Activated CD4-positive, alpha-beta T cell treated with anti-CD3 and anti-CD28 coated beads for 36 hours (primary cell): ENCODE data around the gene AATF. TPM values are rescaled to one million over a fixed set of nuclear protein-coding genes. Genes with fewer than 3 reads are reported as not detected.

ENCODE experiments used
- ATAC-seq: fragments of 200-7000 bp; cut with Tn5 transposase; one replicate; pipeline ENCODE4 v1.10.0; 2021; ENCODE audit warnings: mild to moderate bottlenecking, moderate library complexity
- CTCF ChIA-PET: fragments of 350-600 bp; sonication (Branson Sonifier 250); formaldehyde crosslinking; loops from one replicate; lab custom pipeline; 2021; ENCODE audit warnings: antibody characterized with exemption; lab: Charles Lee
- POLR2A ChIA-PET: fragments of 350-600 bp; sonication (Branson Sonifier 250); formaldehyde crosslinking; loops from one replicate; lab custom pipeline; 2021; ENCODE audit warnings: antibody characterized with exemption, inconsistent platforms; lab: Charles Lee
- DNase-seq: peaks from one replicate; pipeline ENCODE4 v3.0.0-alpha.2; 2020
- H3K27ac Mint-ChIP-seq: one replicate; pipeline ENCODE4 v1.8.0; 2021; ENCODE audit warnings: mixed read lengths
- H3K27me3 Mint-ChIP-seq: one replicate; pipeline ENCODE4 v1.8.0; 2021; ENCODE audit warnings: mixed read lengths
- H3K36me3 Mint-ChIP-seq: one replicate; pipeline ENCODE4 v1.8.0; 2021; ENCODE audit warnings: low read depth, mixed read lengths
- H3K4me1 Mint-ChIP-seq: one replicate; pipeline ENCODE4 v1.8.0; 2021; ENCODE audit warnings: mixed read lengths
- H3K4me3 Mint-ChIP-seq: one replicate; pipeline ENCODE4 v1.8.0; 2021; ENCODE audit warnings: mild to moderate bottlenecking, moderate library complexity, mixed read lengths
- H3K9me3 Mint-ChIP-seq: one replicate; pipeline ENCODE4 v1.8.0; 2021; ENCODE audit warnings: low read depth, mixed read lengths
- intact Hi-C, 2 experiments: fragments of 100-400 bp; cut with DNase I in 1 of 2; cut with micrococcal nuclease in 1 of 2; formaldehyde crosslinking; loops; one replicate each; pipeline versions ENCODE4 v1.14.2 to v1.15.1; 2022 to 2024; cut with DNase I, micrococcal nuclease
- total RNA-seq, 2 experiments: library from RNA; stranded (reverse); gene quantifications; one replicate each; pipeline ENCODE4 v1.2.3, GENCODE V29; 2021

Gene AATF
- total RNA-seq, 2 experiments from 2014 or later, result 87.9 to 149 TPM

DNA sequence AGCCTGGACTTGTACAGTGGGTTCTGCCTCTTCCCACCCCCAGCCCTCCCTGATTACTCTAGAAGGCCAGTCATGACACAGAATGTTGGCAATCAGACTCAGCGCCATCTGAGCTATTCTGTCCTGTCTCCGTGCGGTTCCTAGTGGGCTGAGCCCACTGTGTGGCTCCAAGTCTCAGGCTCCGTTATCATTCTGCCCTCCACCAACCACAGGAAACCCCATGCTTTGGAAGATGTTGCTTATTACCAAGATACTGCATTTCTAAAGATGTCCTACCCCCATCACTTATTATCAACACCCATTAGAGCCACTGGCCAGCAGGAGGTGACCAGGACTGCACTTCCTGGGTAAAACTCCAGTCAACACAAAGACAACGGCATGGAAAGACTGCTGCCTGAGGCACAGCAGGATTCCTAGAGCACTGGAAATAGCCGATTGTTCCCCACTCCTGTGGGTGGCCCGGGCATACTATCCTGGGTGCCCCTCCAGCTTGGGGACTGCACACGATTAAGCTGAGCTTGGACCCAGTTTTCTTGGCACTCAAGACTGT, 133.6 kb downstream of the AATF start:
- H3K36me3 Mint-ChIP-seq, result peaks cover 21% of the 10 kb centered on the region
- no peaks in the 10 kb centered on the region for H3K4me1 Mint-ChIP-seq
- ATAC-seq, result no peak
- H3K27me3 Mint-ChIP-seq, result no peaks in the 10 kb centered on the region
- ChIA-PET CTCF (interaction anchor here (0.8 to 1.5 kb wide), 2 partner anchors 11 to 225 kb away, joined by 3 read pairs; no protein-coding TSS in a partner anchor), POLR2A (no interaction called here)
- peaks cover 4% of the 10 kb centered on the region for H3K9me3 Mint-ChIP-seq
- intact Hi-C loops, result no loop called here
- H3K4me3 Mint-ChIP-seq, result no peak overlapping the region
- DNase-seq, result no peak
- no peak overlapping the region for H3K27ac Mint-ChIP-seq

DNA sequence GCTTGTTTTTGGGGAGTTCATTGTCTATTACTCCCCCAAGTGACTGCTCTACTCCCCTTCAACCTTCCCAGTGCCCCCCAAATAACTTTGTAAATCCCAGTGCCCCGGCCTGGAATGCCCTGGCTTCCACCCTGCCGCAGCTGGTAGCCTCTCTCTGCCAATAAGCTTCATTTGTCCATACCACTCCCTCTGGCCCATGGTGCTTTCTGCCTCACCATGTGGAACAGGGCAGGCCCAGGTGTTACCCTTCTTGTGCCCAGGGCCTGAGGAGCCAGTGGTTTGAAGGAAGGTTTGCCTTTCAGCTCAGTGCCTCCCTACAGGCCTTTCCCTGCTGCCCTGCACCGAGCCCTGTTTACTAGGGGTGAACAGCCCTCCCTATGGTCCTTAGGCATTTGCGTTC, 134.2 kb downstream of the AATF start:
- POLR2A ChIA-PET, result no interaction called here
- Mint-ChIP-seq H3K36me3 (peaks cover 27% of the 10 kb centered on the region), H3K27ac (no peak overlapping the region), H3K27me3 (no peaks in the 10 kb centered on the region), H3K4me3 (no peak overlapping the region), H3K9me3 (peaks cover 4% of the 10 kb centered on the region), H3K4me1 (peaks cover 3% of the 10 kb centered on the region)
- intact Hi-C loops, result no loop called here
- no peak for DNase-seq
- no peak for ATAC-seq
- CTCF ChIA-PET, result interaction anchor here (1.5 kb wide), 1 partner anchor 10 kb away, joined by 3 read pairs; no protein-coding TSS in a partner anchor

- POLR2A ChIA-PET, result no interaction called here
- no peak for DNase-seq
- intact Hi-C loops, result no loop called here
- Mint-ChIP-seq H3K9me3 (peaks cover 4% of the 10 kb centered on the region), H3K4me3 (no peak overlapping the region), H3K27me3 (no peaks in the 10 kb centered on the region), H3K4me1 (peaks cover 7% of the 10 kb centered on the region), H3K27ac (no peak overlapping the region), H3K36me3 (peaks cover 27% of the 10 kb centered on the region)
- no peak for ATAC-seq
- CTCF ChIA-PET, result no interaction called here
These were observed 134.7 kb downstream of the AATF start for GRCh38 chr17:37083456-37083855.

DNA sequence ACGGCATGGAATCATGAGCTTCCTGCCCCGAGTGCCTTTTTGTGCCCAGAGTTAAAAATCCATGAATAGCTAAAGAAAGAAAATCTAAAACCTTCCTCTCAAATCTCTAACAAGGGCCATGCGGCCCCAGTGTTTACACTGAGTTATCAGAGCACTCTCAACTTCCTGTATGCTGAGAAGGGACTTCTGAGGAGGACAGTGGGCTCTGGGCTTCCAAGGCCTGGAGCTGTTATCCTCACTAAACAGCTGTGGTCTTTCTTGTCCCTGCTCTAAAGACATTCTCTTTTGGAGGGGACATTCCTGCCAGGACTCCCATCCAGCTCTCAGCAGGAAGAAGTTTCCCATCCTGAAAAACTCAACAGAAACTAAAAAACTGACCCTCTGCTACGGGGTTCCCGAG, 135.6 kb downstream of the AATF start:
- H3K9me3 Mint-ChIP-seq, result peaks cover 4% of the 10 kb centered on the region
- H3K27me3 Mint-ChIP-seq, result no peaks in the 10 kb centered on the region
- intact Hi-C loops, result no loop called here
- H3K4me1 Mint-ChIP-seq, result peaks cover 16% of the 10 kb centered on the region
- CTCF ChIA-PET, result interaction anchor here (0.7 kb wide), 1 partner anchor 15 kb away, joined by 3 read pairs; no protein-coding TSS in a partner anchor
- no peak overlapping the region for H3K27ac Mint-ChIP-seq
- H3K4me3 Mint-ChIP-seq, result no peak overlapping the region
- POLR2A ChIA-PET, result no interaction called here
- no peak for ATAC-seq
- peaks cover 27% of the 10 kb centered on the region for H3K36me3 Mint-ChIP-seq
- no peak for DNase-seq

GRCh38 chr17:37086334-37086733, 137.6 kb downstream of the AATF start:
- ATAC-seq, result no peak
- no peaks in the 10 kb centered on the region for H3K27me3 Mint-ChIP-seq
- no peaks in the 10 kb centered on the region for H3K9me3 Mint-ChIP-seq
- H3K4me3 Mint-ChIP-seq, result no peak overlapping the region
- POLR2A ChIA-PET, result no interaction called here
- peaks cover 37% of the 10 kb centered on the region for H3K36me3 Mint-ChIP-seq
- no peak for DNase-seq
- CTCF ChIA-PET, result interaction anchor here (1.4 kb wide), 1 partner anchor 38 kb away, joined by 5 read pairs; no protein-coding TSS in a partner anchor
- H3K4me1 Mint-ChIP-seq, result peaks cover 34% of the 10 kb centered on the region
- intact Hi-C loops, result no loop called here
- no peak overlapping the region for H3K27ac Mint-ChIP-seq

DNA sequence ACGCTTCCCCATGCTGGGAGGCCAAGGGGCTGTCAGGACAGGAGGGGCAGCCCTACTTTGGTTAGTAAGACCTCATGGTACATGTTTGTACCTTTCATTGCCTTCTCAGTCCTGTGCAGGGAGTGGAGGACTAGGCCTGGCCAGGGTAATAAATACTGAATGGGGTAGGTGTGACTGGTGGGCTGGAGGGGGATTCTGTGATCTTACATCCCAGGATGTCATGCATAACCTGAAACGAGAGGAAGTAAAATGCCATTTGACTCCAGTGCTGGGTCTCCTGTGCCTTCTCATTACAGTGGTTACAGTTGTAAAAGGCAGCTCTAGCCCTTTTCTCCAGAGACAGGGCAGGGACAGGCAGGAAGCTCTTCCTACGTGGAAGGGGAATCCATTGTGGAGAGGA, 138.2 kb downstream of the AATF start:
- POLR2A ChIA-PET, result no interaction called here
- DNase-seq, result no peak
- no peaks in the 10 kb centered on the region for H3K9me3 Mint-ChIP-seq
- no peak for ATAC-seq
- peaks cover 37% of the 10 kb centered on the region for H3K36me3 Mint-ChIP-seq
- CTCF ChIA-PET, result no interaction called here
- H3K4me3 Mint-ChIP-seq, result no peak overlapping the region
- no peak overlapping the region for H3K27ac Mint-ChIP-seq
- no peaks in the 10 kb centered on the region for H3K27me3 Mint-ChIP-seq
- intact Hi-C loops, result no loop called here
- H3K4me1 Mint-ChIP-seq, result peaks cover 34% of the 10 kb centered on the region

DNA sequence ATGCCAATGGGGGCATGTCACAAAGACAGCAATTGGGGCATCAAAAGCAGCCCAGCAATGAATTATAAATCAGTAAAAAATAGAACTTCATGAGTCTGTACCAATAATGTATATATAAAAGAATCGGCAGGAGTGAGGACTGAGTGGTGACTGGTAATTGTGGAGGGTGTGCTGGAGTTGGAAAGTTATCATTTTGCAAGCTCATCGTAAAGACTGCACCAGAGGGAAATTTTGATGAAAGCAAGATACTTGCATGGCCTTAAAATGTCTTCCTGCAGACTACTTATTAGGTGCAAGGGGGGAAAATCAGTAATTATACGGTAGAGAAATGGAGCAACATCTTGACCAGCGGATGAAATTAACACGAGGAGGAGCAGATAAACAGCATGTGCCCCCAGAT, 138.9 kb downstream of the AATF start:
- DNase-seq, result no peak
- H3K9me3 Mint-ChIP-seq, result no peaks in the 10 kb centered on the region
- CTCF ChIA-PET, result interaction anchor here (0.7 kb wide), 1 partner anchor 9 kb away, joined by 3 read pairs; no protein-coding TSS in a partner anchor

GRCh38 chr17:37088459-37088858, 139.7 kb downstream of the AATF start:
- Mint-ChIP-seq H3K9me3 (no peaks in the 10 kb centered on the region), H3K27me3 (no peaks in the 10 kb centered on the region), H3K27ac (no peak overlapping the region), H3K36me3 (peaks cover 37% of the 10 kb centered on the region), H3K4me3 (no peak overlapping the region), H3K4me1 (peaks cover 35% of the 10 kb centered on the region)
- CTCF ChIA-PET, result no interaction called here
- ATAC-seq, result peak; percentile 37
- DNase-seq, result no peak
- POLR2A ChIA-PET, result no interaction called here
- intact Hi-C loops, result no loop called here

More for the DNA sequence above, 138.9 kb downstream of the AATF start:
- ATAC-seq, result no peak
- Mint-ChIP-seq H3K36me3 (peaks cover 37% of the 10 kb centered on the region), H3K27me3 (no peaks in the 10 kb centered on the region), H3K27ac (no peak overlapping the region), H3K4me1 (peaks cover 35% of the 10 kb centered on the region), H3K4me3 (no peak overlapping the region)
- intact Hi-C loops, result no loop called here
- POLR2A ChIA-PET, result no interaction called here

DNA sequence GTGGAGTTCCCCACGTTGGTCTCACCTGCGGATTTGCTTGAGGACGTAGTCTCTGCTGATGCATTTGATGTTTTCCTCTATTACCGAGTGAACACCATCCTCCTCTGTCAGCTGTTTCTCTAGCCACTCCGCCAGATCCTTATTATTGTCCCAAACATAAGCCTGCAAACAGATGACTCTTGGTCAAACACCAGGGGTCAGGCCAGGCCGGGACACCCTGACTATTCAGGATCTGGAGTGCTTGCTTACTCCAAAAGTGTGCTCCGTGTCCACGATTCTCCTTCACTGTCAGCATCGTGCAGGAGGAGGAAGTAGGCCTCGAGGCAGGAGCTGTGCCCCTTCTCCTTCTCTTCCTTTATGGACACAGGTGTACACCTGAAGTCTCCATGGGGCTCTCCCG, 140.2 kb downstream of the AATF start:
- H3K9me3 Mint-ChIP-seq, result no peaks in the 10 kb centered on the region
- DNase-seq (no peak), ATAC-seq (no peak)
- H3K4me3 Mint-ChIP-seq, result no peak overlapping the region
- ChIA-PET CTCF (no interaction called here), POLR2A (no interaction called here)
- no peaks in the 10 kb centered on the region for H3K27me3 Mint-ChIP-seq
- intact Hi-C loops, result no loop called here
- peaks cover 37% of the 10 kb centered on the region for H3K36me3 Mint-ChIP-seq
- H3K27ac Mint-ChIP-seq, result peak overlapping the region; percentile 39
- H3K4me1 Mint-ChIP-seq, result peaks cover 35% of the 10 kb centered on the region

- intact Hi-C loops, result no loop called here
These were observed 141.2 kb downstream of the AATF start for GRCh38 chr17:37089956-37090355.

DNA sequence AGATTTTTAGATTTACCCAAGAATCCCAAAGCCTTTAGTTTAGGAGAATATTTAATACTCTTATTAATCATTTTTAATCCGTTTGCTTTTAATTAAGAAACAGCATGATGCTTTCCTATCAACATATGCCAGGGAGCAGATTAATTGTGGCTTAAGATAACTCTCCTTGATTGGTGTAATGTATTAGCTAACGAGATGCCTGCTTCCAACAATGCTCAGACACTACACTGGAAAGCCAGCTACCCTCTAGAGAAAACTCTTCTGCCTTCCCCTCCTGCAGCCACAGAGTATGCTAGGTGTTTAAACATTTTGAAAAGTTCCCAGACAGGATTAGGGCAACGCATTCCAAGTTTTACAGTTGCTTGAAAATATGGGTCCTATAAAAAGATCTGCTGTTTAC, 142.2 kb downstream of the AATF start:
- intact Hi-C loops, result no loop called here
- ChIA-PET CTCF (interaction anchor here (0.8 kb wide), 1 partner anchor 169 kb away, joined by 3 read pairs; no protein-coding TSS in a partner anchor), POLR2A (interaction anchor here (0.8 kb wide), 1 partner anchor 307 kb away, joined by 11 read pairs; no protein-coding TSS in a partner anchor)
- no peak for ATAC-seq
- no peak for DNase-seq
- peak overlapping the region; percentile 29 for H3K27ac Mint-ChIP-seq
- no peaks in the 10 kb centered on the region for H3K9me3 Mint-ChIP-seq
- no peak overlapping the region for H3K4me3 Mint-ChIP-seq
- H3K4me1 Mint-ChIP-seq, result peaks cover 35% of the 10 kb centered on the region
- peaks cover 38% of the 10 kb centered on the region for H3K36me3 Mint-ChIP-seq
- H3K27me3 Mint-ChIP-seq, result no peaks in the 10 kb centered on the region

More at GRCh38 chr17:37089956-37090355, 141.2 kb downstream of the AATF start:
- DNase-seq, result peak; percentile 61
- Mint-ChIP-seq H3K27ac (peak overlapping the region; percentile 86), H3K27me3 (no peaks in the 10 kb centered on the region), H3K4me3 (no peak overlapping the region), H3K4me1 (peaks cover 35% of the 10 kb centered on the region), H3K9me3 (no peaks in the 10 kb centered on the region), H3K36me3 (peaks cover 43% of the 10 kb centered on the region)
- peak; percentile 89 for ATAC-seq
- ChIA-PET CTCF (interaction anchor here (0.6 to 0.9 kb wide), 3 partner anchors 12 to 50 kb away, joined by 3 to 4 read pairs (median 4); no protein-coding TSS in a partner anchor), POLR2A (no interaction called here)

DNA sequence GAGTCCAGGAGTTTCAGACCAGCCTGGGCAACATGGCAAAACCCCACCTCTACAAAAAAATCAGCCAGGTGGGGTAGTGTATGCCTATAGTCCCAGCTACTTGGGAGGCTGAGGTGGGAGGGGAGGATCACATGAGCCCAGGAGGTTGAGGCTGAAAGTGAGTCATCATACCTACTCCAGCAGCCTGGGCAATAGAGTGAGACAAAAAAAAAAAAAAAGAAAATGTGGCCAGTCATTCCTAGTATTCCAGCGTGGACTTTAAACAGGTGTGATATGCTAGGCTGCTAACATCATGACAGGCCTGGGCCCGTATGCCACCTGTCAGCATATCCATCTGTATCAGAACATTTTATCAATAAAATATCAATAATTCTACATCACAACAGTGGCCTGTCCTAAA, 143.3 kb downstream of the AATF start:
- Mint-ChIP-seq H3K4me1 (peaks cover 35% of the 10 kb centered on the region), H3K9me3 (no peaks in the 10 kb centered on the region), H3K36me3 (peaks cover 40% of the 10 kb centered on the region), H3K4me3 (no peak overlapping the region), H3K27ac (no peak overlapping the region), H3K27me3 (no peaks in the 10 kb centered on the region)
- POLR2A ChIA-PET, result no interaction called here
- ATAC-seq, result no peak
- no peak for DNase-seq
- CTCF ChIA-PET, result no interaction called here
- intact Hi-C loops, result no loop called here
